Spleen (tissue), 7 donors: Measurements from ENCODE around the gene TBC1D9.

ENCODE experiments used
- CTCF ChIP-seq, 11 experiments: fragments of 200-600 bp in 7 of 11; fragments of 450-650 bp in 4 of 11; sonication (generic) in 4 of 11; IDR thresholded peaks in 8 of 11; conservative IDR thresholded peaks in 3 of 11; 1 replicate in 7 of 11; 2 replicates in 4 of 11; pipeline versions ENCODE4 v1.4.0 to v1.8.0; 2016 to 2021; ENCODE audit warnings: antibody characterized with exemption in 11 of 11, inconsistent platforms in 4 of 11, mild to moderate bottlenecking in 1 of 11
- POLR2A ChIP-seq, 3 donors: fragments of 450-650 bp; IDR thresholded peaks; one replicate each; pipeline ENCODE4 v1.5.1; 2017; ENCODE audit warnings: antibody characterized with exemption in 3 of 3, mild to moderate bottlenecking in 1 of 3
- donor health status: DM: no; HTN: no; CAD: no; lungs with moderate emphysema.
- donor health status: DM: no; HTN: no; CAD: no.
- donor health status: DM: no; HTN: no; CAD: no.

- TF ChIP-seq POLR2A (IDR thresholded peaks at IDR 0.05), result no peak
- no peak for TF ChIP-seq CTCF (IDR thresholded peaks at IDR 0.05 in 8 of 11, conservative IDR thresholded peaks at IDR 0.05 in 3 of 11)
Measured at GRCh38 chr4:140633951-140634350, 122.2 kb downstream of the TBC1D9 start.
